Stimulated activated CD4-positive, alpha-beta T cell treated with anti-CD3 and anti-CD28 coated beads, Interleukin-2, amount 100 ng/mL, for 24 hours (primary cell): ENCODE data around the gene APC.
"Not testable (repeated sequence)": the region's sequence is repeated elsewhere in the genome, so short reads cannot be mapped to it uniquely, and the experiment has no call there.

Source experiments
- DNase-seq, 2 donors: peaks; one replicate each; pipeline ENCODE4 v3.0.0-alpha.2; 2020

Gene APC

GRCh38 chr5:112787896-112788295 is 50.2 kb downstream of the APC start:
- no peak for DNase-seq

GRCh38 chr5:112793201-112793600 is 55.5 kb downstream of the APC start:
- no peak for DNase-seq

GRCh38 chr5:112794410-112794809 is 56.7 kb downstream of the APC start:
- DNase-seq: no peak

DNA sequence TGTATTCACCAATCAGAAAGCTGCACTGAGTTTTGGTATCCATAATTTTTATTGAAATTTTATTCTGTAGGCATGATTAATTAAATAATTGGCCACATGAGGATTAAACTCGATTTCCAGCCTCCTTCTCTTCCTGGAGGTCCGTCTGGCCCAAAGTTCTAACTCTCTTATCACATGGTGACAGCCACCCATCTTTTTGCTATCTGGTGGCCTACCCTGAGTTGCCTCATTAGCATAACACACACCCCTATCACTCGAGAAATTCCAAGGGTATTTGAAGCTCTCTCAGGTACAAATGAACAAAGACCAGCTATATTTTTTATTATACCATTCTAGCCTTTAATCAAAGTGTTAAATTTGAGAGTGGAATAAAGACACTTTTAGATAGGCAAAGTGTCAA is 57.7 kb downstream of the APC start:
- DNase-seq: no peak

GRCh38 chr5:112795944-112796678 is 58.4 kb downstream of the APC start:
- DNase-seq: no peak

DNA sequence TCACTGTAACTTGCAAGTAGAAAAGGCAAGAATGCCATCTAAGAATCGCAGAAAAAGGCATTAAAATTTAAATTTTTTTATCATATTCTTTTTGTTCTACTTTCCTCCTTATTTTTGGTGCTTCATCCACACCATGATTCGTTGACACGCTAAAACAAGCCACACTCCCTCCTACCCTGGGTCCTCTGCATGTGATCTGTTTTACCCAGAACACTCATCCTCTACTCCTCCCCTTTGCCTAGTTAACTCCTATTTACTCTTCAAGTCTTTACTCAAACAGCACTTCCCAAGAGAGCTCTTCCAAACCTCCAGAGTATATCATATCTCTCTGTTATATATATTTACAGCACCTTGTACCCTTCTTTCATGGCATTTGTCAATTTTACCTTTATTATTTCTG is 62.0 kb downstream of the APC start:
- no peak for DNase-seq

DNA sequence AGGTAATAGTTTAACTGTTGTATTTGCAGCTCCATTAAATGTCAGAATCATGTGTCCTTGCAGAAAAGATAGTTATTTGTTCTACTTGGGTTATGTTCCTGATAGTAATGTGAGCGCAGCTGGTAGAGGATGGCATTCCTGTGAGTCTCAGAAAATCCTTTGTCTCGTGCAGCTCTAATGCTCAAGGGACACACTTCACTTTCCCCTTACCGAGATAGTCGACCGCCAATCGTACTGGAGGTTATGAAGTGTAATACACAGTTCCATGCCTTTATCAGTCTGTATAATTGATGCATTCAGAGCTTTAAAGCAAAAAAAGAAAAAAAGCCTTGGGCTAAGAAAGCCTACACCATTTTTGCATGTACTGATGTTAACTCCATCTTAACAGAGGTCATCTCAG is 63.2 kb downstream of the APC start:
- no peak for DNase-seq

DNA sequence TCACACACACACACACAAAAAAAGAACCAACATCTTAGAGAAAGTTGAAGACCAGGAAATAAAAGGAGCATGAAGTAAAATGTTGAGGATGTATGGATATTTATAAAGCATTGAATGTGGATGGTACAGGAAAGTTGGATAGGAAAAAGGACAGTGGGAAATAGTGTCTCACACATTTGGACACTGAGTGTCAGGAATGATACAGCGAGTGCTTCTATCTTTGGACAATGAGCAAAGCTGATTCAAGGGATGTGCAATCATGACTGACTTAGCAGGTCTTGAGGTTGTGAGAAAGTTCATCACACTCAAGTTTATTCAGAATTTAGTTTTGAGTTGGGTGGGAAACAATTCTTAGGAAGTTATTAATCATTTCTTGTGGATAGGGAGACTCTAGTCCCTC is 73.3 kb downstream of the APC start:
- DNase-seq: no peak

- DNase-seq: no peak
Observed at GRCh38 chr5:112812549-112812948, 74.9 kb downstream of the APC start.

GRCh38 chr5:112820246-112820645 is 82.6 kb downstream of the APC start:
- no peak for DNase-seq

DNA sequence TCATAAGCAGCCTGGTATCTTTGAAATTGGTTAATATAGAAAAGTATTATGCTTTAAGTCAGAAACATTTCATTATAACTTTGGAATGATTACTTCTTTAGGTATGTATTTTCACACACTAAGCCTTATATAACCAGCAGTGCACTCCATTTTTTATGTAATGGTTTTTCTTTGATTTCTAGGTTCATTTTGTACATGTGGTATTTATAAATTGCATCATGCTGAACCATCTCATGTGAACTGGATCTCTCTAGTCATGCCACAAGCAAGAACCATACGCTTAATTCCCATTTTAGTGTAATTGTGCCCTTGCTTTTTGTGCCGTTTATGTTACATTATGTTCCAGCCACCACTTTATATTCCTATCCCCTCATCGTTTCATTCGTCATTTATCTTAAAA is 84.8 kb downstream of the APC start:
- DNase-seq: no peak

DNA sequence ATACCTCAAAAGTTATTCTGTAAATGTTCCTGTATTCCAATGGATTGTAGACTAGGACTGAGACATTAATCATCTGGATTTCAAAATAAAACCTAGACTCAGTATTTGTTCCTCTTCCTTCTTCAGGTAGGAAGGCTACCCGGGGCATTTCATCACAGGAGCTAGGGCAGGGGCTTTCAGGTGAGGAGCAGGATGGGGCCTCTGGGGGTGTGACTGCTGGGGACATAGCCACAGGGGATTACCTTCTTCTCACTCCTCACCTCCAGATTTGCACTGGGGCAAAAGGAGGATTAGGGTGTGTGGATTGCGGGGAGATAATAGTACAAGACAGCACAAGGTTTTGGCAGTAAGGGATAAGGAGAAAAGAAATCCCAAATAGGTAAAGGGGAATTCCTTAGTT is 85.5 kb downstream of the APC start:
- no peak for DNase-seq

DNA sequence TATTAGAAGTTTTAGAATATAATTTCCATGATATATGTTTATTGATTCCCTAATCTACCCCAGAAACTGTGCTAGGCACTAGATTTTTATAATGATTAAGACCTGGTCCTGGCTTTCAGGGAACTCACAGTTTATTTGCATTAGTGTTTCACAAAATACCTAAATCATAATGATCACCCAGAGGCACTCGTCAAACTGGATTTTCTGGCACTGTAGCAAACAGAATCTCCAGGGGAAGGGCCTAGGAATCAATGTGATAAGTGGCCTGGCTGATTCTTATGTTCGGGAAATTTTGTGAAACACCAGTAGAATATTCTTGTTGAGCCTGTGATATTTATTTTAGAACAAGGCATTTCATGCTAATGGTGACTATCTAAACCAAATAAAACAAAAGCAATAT is 86.0 kb downstream of the APC start:
- no peak for DNase-seq

- DNase-seq: no peak
Observed at GRCh38 chr5:112824197-112824596, 86.5 kb downstream of the APC start.

GRCh38 chr5:112830378-112830777 is 92.7 kb downstream of the APC start:
- DNase-seq: no peak

DNA sequence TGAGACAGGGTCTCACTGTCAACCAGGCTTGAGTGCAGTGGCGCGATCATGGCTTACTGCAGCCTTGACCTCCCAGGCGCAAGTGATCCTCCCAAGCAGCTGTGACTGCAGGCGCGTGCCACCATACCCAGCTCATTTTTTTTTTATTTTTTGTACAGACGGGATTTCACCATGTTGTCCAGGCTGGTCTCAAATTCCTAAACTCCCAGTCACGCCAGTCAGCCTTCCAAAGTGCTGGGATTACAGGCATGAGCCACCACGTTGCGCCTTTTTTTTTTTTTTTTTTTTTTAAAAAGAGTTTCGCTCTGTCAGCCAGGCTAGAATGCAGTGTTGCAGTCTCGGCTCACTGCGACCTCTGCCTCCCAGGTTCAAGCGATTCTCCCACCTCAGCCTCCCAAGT is 96.3 kb downstream of the APC start:
- no peak for DNase-seq

DNA sequence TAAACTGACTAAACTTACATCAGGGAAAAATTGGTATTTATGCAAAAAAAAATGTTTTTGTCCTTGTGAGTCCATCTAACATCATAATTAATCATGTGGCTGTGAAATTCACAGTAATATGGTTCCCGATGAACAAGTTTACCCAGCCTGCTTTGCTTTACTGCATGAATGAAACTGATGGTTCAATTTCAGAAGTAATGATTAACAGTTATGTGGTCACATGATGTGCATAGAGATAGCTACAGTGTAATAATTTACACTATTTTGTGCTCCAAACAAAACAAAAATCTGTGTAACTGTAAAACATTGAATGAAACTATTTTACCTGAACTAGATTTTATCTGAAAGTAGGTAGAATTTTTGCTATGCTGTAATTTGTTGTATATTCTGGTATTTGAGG is 106.8 kb downstream of the APC start:
- no peak for DNase-seq

DNA sequence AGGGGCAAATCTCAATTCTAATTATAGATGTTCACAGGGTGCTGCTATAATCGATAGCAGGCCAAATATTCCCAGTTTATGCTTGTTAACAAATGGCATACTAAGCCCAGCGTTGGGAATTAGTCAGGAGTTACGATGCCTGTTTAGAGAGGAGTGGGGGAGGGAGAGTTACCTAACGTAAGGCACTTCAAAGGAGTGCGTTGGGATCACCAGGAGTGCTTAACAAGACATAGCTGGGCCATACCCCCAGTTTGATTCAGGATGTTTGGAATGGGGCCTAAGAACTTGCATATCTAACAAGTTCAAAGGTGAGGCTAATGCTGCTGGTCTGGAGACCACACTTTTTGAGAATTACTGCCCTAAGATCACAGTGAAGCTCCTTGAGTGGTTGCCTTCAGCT is 108.9 kb downstream of the APC start:
- no peak for DNase-seq

- no peak for DNase-seq
Observed at GRCh38 chr5:112847306-112847705, 109.6 kb downstream of the APC start.

DNA sequence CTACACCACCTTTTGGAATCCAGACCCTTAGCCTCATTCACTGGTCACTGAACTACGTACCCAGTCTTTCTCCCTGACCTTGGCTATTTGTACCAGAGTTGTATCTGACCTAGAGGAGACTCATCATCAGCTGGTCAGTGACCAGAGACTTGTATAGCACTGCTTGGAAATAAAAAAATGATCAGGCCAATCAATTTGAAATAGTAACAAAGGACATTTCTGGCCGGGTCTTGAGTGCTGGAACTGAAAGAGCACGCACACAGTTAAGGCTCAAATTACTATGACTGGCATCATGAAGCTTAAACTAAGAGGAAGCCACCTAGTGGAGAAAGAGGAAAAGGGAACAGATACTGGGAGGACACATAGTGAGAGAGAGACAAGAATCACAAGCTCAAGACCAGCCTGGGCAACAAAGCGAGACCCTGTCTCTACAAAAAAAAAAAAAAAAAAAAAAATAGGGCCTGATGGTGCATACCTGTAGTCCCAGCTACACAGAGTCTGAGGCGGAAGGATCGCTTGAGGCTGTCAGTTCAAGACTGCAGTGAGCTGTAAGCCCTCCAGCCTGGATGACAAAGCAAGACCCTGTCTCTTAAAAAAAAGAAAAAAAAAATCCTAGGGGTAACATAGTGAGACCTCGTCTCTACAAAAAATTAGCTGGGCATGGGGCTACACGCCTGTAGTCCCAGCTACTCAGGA is 110.6 kb downstream of the APC start:
- DNase-seq: no peak

- DNase-seq: no peak
Observed at GRCh38 chr5:112849912-112850311, 112.2 kb downstream of the APC start.

DNA sequence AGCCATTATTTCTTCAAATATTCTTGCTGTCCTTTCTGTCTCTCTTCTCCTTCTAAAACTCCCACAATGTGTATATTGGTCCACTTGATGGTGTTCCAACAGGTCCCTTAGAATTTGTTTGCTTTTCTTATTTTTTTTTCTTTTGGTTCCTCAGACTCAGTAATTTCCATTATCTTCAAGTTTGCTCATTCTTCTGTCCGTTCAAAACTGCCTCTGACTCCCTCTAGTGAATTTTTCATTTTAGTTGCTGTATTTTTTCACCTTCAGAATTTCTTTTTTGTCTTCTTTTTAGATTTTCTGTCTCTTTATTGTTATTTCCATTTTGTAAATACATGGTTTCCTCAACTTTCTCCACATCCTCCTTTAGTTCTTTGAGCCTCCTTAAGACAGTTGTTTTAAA is 117.0 kb downstream of the APC start:
- DNase-seq: no peak

DNA sequence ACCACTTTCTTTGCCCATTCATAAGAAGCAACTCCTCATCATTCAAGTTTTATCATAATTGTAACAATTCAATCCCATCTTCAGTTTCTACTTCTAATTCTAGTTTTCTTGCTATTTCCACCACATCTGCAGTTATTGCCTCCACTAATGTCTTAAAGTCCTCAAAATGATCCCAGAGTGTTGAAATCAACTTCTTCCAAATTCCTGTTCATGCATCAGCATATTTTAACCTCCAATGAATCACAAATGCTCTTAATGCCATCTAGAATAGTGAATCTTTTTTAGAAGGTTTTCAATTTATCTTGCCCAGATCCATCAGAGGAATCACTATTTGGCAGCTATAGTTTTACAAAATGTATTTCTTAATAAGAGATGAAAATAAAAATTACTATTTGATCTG is 120.2 kb downstream of the APC start:
- DNase-seq: no peak

DNA sequence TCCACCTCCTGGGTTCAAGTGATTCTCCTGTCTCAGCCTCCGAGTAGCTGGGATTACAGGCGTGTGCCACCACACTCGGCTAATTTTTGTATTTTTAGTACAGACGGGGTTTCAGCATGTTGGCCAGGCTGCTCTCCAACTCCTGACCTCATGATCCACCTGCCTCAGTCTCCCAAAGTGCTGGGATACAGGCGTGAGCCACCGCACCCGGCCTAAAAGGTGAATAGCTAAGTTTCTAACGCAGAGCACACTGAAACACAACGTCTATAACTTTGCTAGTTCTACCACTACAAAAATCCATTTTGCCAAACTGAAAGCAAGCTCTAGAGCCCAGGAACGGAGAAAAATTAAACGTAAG is 122.9 kb downstream of the APC start:
- not testable (repeated sequence) for DNase-seq
